Hepatocyte (in vitro differentiated cells): ENCODE measurements around the gene GTSF1L.

Source experiments
- CTCF ChIP-seq: fragments of 200-600 bp; sonication (generic); IDR thresholded peaks from 2 replicates; pipeline ENCODE4 v1.5.1; 2016; ENCODE audit warnings: antibody characterized with exemption, mild to moderate bottlenecking; ENCODE audit not compliant: poor library complexity
- EZH2 ChIP-seq: fragments of 200-600 bp; sonication (generic); IDR thresholded peaks from 2 replicates; pipeline ENCODE4 v1.6.1; 2016; ENCODE audit warnings: antibody characterized with exemption, mild to moderate bottlenecking, borderline replicate concordance
- EZH2phosphoT487 ChIP-seq: fragments of 200-600 bp; sonication (generic); IDR thresholded peaks from one replicate; pipeline ENCODE4 v1.6.1; 2018; ENCODE audit warnings: antibody characterized with exemption, mild to moderate bottlenecking, low read depth, moderate library complexity; ENCODE audit not compliant: unreplicated experiment, severe bottlenecking

GRCh38 chr20:43700627-43701026 is 26.2 kb downstream of the GTSF1L start:
- TF ChIP-seq CTCF, result no peak
- no peak for TF ChIP-seq EZH2
- no peak for TF ChIP-seq EZH2phosphoT487
